Gastroesophageal sphincter (tissue), 2 donors: Measurements from ENCODE around the gene AGPAT3.

ENCODE experiments used
- EP300 ChIP-seq: sonication (generic); formaldehyde crosslinking; IDR thresholded peaks from one replicate; pipeline ENCODE4 v1.6.1; 2017; ENCODE audit warnings: antibody characterized with exemption, mild to moderate bottlenecking
- POLR2A ChIP-seq, 2 donors: fragments of 450-650 bp; IDR thresholded peaks; one replicate each; pipeline ENCODE4 v1.6.1; 2017; ENCODE audit warnings: antibody characterized with exemption in 2 of 2, mild to moderate bottlenecking in 2 of 2, moderate library complexity in 1 of 2

GRCh38 chr21:43993420-43993934, 128.5 kb downstream of the AGPAT3 start:
- TF ChIP-seq POLR2A (IDR thresholded peaks at IDR 0.05) (no peak), EP300 (no peak)
